ENCODE results near the gene LCN2.
"Not testable (repeated sequence)": the region's sequence is repeated elsewhere in the genome, so short reads cannot be mapped to it uniquely, and the experiment has no call there.

LCN2 gene

GRCh38 chr9:128149001-128149701, at the start of gene LCN2:
Gene LCN2 (plus strand): TSS chr9:128149453. CDS start chr9:128149526, 73 bp downstream.
- no peak for DNase-seq (ENCODE audit: low read depth)

GRCh38 chr9:128099932-128100491, 49.2 kb upstream of the LCN2 start:
- DNase-seq (ENCODE audit: low read depth) = no peak

DNA sequence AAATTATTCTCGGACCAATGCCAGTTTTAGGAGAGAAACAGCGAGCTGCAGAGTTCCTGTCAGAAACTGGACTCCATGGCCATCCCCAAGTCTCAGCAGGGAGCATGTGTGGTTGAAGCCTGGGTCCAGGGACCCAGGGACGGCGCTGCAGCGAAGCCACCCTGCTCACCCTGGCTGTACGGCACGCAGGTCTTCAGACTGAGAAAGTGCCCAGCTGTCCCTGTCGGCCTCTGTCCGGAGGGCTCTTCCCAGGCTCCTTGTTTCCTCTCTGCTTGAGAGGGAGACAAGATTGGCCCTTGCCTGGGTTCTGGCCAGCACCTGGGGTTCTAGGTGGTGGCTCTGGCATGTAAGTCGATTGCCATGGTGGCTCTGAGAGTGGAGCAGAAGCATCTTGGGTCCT, 48.7 kb upstream of the LCN2 start:
- no peak for DNase-seq (ENCODE audit: low read depth)

- no peak for DNase-seq (ENCODE audit: low read depth)
Measured at GRCh38 chr9:128101231-128101661, 48.0 kb upstream of the LCN2 start.

DNA sequence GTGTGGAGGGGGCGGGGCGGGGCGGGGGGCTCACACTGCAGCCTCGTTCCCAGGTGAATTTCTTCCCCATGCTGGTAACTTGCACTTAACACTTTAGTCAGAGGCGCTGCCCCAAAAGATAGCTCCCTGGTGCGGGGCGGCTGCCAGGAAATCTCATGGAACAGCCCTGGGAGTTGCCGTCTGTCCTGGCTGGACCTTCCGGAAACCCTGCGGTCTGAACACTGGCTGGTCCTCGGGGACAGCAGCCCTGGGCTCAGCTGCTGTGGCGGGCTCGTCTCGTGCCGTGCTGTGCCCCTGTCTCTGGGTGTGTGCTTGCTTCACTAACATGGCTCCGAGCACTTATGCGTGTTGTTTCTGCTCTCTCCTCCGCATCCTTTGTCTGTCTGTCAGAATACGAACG, 47.6 kb upstream of the LCN2 start:
- no peak for DNase-seq (ENCODE audit: low read depth)

DNA sequence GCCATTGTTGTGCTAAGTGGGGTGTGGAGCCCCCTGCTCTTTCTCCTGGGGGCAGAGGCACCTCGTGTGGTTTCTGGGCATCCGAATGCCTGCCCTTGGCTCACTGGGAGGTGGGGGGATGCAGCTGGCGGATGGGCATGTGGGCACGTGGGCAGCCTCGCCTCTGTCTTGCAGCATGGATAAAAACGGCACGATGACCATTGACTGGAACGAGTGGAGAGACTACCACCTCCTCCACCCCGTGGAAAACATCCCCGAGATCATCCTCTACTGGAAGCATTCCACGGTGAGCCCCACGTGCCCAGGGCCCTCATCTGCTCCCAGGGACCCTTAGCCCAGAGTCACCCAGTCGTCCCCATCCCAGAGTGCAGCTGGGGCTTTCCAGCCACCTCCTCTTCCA, 47.1 kb upstream of the LCN2 start:
- no peak for DNase-seq (ENCODE audit: low read depth)

DNA sequence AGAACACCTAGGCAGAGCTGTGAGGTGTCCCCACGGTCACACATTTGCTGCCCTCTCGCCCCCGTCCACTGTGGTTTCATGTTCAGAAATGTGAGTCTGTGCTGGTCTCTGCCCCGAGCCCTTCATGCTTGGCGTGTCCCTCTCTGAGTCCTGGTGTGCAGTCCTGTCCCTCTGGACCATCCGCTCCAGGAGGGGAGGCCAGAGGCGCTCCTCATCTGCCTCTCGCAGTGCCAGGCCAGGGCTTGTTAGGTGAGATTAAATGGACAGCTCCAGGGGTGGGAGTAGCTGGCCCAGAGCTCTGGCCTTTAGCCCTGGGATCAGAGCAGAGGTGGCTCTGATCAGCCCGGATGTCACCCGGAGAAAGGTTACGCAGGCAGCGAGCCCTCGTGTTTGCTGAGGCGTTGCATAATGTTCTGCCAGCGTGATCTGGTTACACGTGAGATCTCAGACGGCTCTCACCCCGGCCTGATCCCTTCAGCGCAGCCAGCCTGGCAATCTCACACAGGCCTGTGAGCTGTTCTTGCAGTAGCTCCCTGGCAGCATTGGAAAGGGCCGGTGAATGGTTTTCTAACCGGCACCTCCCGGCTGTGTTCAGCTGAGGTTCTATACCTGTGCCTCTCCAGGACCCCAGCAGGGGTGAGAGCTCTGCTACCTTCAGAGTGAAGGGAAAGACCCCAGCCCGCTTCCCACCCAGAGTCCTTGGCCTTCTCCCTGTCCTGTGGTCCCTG, 46.2 kb upstream of the LCN2 start:
- no peak for DNase-seq (ENCODE audit: low read depth)

DNA sequence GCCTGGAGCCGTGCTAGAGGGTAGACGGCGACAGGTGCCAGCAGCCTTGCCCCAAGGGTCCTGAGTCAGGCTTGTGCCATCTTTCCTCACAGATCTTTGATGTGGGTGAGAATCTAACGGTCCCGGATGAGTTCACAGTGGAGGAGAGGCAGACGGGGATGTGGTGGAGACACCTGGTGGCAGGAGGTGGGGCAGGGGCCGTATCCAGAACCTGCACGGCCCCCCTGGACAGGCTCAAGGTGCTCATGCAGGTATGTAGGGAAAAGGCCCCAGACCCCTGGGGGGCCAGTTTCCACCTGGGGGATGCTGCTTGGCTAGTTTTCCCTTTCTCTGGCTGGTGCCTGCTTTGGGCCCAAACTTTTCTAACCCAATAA, 45.7 kb upstream of the LCN2 start:
- no peak for DNase-seq (ENCODE audit: low read depth)

GRCh38 chr9:128104171-128104618, 45.1 kb upstream of the LCN2 start:
- no peak for DNase-seq (ENCODE audit: low read depth)

GRCh38 chr9:128105538-128106175, 43.6 kb upstream of the LCN2 start:
- DNase-seq (ENCODE audit: low read depth) = no peak

- DNase-seq (ENCODE audit: low read depth) = no peak
Measured at GRCh38 chr9:128106181-128106939, 42.9 kb upstream of the LCN2 start.

- DNase-seq (ENCODE audit: low read depth) = no peak
Measured at GRCh38 chr9:128106940-128107467, 42.2 kb upstream of the LCN2 start.

GRCh38 chr9:128107468-128108268, 41.6 kb upstream of the LCN2 start:
- DNase-seq (ENCODE audit: low read depth) = no peak

DNA sequence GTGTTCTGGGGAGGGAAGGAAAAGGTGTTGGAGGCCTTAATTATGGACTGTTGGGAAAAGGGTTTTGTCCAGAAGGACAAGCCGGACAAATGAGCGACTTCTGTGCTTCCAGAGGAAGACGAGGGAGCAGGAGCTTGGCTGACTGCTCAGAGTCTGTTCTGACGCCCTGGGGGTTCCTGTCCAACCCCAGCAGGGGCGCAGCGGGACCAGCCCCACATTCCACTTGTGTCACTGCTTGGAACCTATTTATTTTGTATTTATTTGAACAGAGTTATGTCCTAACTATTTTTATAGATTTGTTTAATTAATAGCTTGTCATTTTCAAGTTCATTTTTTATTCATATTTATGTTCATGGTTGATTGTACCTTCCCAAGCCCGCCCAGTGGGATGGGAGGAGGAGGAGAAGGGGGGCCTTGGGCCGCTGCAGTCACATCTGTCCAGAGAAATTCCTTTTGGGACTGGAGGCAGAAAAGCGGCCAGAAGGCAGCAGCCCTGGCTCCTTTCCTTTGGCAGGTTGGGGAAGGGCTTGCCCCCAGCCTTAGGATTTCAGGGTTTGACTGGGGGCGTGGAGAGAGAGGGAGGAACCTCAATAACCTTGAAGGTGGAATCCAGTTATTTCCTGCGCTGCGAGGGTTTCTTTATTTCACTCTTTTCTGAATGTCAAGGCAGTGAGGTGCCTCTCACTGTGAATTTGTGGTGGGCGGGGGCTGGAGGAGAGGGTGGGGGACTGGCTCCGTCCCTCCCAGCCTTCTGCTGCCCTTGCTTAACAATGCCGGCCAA, 40.8 kb upstream of the LCN2 start:
- no peak for DNase-seq (ENCODE audit: low read depth)

- no peak for DNase-seq (ENCODE audit: low read depth)
Measured at GRCh38 chr9:128109050-128109709, 40.1 kb upstream of the LCN2 start.

GRCh38 chr9:128111726-128112125, 37.5 kb upstream of the LCN2 start:
- not testable (repeated sequence) for DNase-seq (ENCODE audit: low read depth)

DNA sequence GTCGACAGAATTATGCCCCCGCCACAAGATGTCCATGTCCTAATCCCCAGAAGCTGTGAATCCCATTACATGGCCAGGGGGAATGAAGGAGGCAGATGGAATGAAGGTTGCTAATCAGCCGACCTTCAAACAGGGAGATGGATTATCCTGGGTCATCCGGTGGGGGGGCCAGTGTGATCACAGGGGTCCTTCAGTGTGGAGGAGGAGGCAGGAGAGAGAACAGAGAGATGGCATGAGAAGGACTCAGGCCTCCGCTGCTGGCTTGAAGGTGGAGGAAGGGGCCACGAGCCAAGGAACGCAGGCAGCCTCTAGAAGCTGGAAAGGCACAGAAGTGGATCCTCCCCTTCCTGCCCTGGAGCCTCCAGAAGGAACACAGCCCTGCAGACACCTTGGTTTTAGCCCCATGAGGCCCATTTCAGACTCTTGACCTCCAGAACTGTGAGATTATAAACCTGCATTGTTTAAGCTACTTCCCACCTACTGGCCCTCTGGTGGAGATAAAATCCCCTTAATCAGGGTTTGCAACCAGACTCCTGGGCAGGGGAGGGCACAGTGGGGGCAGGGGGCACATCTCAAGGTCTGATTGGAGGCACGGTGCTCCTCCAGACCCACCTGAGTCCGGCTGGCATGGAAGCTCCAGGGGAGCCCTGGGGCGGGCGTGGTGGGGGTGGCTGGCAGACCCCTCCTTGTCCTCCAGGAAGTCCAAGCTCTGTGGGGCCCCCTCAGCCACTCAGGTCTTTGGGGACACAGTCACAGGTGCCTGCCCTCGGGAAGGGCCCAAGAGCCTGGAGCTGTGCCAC, 35.5 kb upstream of the LCN2 start:
- no peak for DNase-seq (ENCODE audit: low read depth)

- DNase-seq (ENCODE audit: low read depth) = no peak
Measured at GRCh38 chr9:128114326-128115186, 34.7 kb upstream of the LCN2 start.

Measured in fibroblast of gingiva (primary cell).